T-helper 17 cell (primary cell): Measurements from ENCODE around the gene CA12. TPM values are rescaled to one million over a fixed set of nuclear protein-coding genes. Genes with fewer than 3 reads are reported as not detected.
A peak's percentile ranks its signal among the peaks of the same experiment; 100 is the strongest.

ENCODE experiments used
- ATAC-seq: fragments of 150-1000 bp; cut with Tn5 transposase; 2 replicates; pipeline ENCODE4 v1.10.0; 2021; ENCODE audit warnings: mild to moderate bottlenecking, moderate library complexity
- DNase-seq, 3 donors: peaks; one replicate each; pipeline versions ENCODE4 v3.0.0 to v3.0.0-alpha.2; 2020 to 2021
- H3K9me3 ChIP-seq: one replicate; pipeline ENCODE4 v1.7.0; 2013; ENCODE audit warnings: low read length, mild to moderate bottlenecking; ENCODE audit not compliant: control insufficient read depth, poor library complexity, severe bottlenecking
- H3K27ac Mint-ChIP-seq: one replicate; pipeline ENCODE4 v1.8.0; 2022; ENCODE audit warnings: mild to moderate bottlenecking, moderate library complexity, mixed read lengths
- H3K27me3 Mint-ChIP-seq: one replicate; pipeline ENCODE4 v1.8.0; 2022; ENCODE audit warnings: mixed read lengths
- H3K36me3 Mint-ChIP-seq: one replicate; pipeline ENCODE4 v1.8.0; 2022; ENCODE audit warnings: low read depth, mixed read lengths
- H3K4me1 Mint-ChIP-seq: one replicate; pipeline ENCODE4 v1.8.0; 2022; ENCODE audit warnings: mild to moderate bottlenecking, mixed read lengths
- H3K4me3 Mint-ChIP-seq: one replicate; pipeline ENCODE4 v1.8.0; 2022; ENCODE audit warnings: mild to moderate bottlenecking, moderate library complexity, mixed read lengths
- total RNA-seq, 4 donors: library from RNA in 2 of 4; stranded (reverse) in 2 of 4; gene quantifications; one replicate each; pipeline ENCODE4 v1.2.3 and lab custom pipeline; 2022 to 2026

CA12 gene
- total RNA-seq, 2 donors from 2014 or later: not detected

- Mint-ChIP-seq H3K4me3 (no peak overlapping the region), H3K27me3 (peaks cover 69% of the 10 kb centered on the region), H3K27ac (no peak overlapping the region), H3K36me3 (peaks cover 10% of the 10 kb centered on the region), H3K4me1 (peaks cover 2% of the 10 kb centered on the region)
- DNase-seq: no peak
- ATAC-seq: no peak
- no peaks in the 10 kb centered on the region for H3K9me3 ChIP-seq
Observed at GRCh38 chr15:63395730-63396151, 14.1 kb upstream of the CA12 start.

DNA sequence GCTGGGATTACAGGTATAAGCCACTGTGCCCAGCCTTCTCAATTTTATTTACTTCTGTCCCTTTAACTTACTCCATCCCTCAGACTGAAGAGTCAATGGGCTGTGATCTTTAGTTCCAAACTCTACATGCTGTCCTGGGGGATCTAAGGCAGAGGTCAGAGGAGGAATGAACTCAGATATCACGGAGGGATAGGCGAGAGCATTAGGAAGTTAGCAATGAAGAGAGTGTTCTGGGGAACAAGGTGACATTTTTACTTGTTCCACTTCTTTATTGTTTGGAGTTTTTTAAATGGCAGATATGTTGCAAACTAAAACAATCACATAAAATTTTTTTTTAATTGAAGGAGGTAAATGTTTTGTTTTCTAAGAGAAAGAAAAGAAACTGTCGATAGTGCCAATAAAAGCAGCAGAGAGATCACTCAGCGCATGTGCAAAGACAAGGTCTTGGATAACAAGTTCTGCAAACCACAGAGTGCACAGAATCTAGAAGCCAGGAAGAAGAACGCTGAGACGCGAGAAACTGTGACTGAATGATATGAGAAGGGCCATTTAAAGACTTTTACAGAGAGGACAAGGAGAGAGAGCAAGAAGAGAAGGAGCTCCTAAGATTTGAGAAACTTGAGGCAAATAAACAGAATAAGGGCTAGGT is 10.8 kb upstream of the CA12 start:
- H3K4me3 Mint-ChIP-seq: peak overlapping the region; percentile 59
- peaks cover 80% of the 10 kb centered on the region for H3K27me3 Mint-ChIP-seq
- H3K27ac Mint-ChIP-seq: peak overlapping the region; percentile 30
- H3K9me3 ChIP-seq: no peaks in the 10 kb centered on the region
- H3K4me1 Mint-ChIP-seq: peaks cover 2% of the 10 kb centered on the region
- peaks cover 8% of the 10 kb centered on the region for H3K36me3 Mint-ChIP-seq
- DNase-seq (no peak), ATAC-seq (no peak)

GRCh38 chr15:63391669-63392360 is 10.2 kb upstream of the CA12 start:
- no peaks in the 10 kb centered on the region for H3K9me3 ChIP-seq
- ATAC-seq (no peak), DNase-seq (no peak)
- Mint-ChIP-seq H3K4me3 (no peak overlapping the region), H3K36me3 (peaks cover 9% of the 10 kb centered on the region), H3K4me1 (peaks cover 2% of the 10 kb centered on the region), H3K27me3 (peaks cover 78% of the 10 kb centered on the region), H3K27ac (no peak overlapping the region)

- H3K27ac Mint-ChIP-seq: no peak overlapping the region
- no peak for ATAC-seq
- no peaks in the 10 kb centered on the region for H3K9me3 ChIP-seq
- no peak overlapping the region for H3K4me3 Mint-ChIP-seq
- H3K27me3 Mint-ChIP-seq: peaks cover 72% of the 10 kb centered on the region
- H3K36me3 Mint-ChIP-seq: peaks cover 9% of the 10 kb centered on the region
- no peak for DNase-seq
- peaks cover 2% of the 10 kb centered on the region for H3K4me1 Mint-ChIP-seq
Observed at GRCh38 chr15:63390689-63391088, 9.0 kb upstream of the CA12 start.

DNA sequence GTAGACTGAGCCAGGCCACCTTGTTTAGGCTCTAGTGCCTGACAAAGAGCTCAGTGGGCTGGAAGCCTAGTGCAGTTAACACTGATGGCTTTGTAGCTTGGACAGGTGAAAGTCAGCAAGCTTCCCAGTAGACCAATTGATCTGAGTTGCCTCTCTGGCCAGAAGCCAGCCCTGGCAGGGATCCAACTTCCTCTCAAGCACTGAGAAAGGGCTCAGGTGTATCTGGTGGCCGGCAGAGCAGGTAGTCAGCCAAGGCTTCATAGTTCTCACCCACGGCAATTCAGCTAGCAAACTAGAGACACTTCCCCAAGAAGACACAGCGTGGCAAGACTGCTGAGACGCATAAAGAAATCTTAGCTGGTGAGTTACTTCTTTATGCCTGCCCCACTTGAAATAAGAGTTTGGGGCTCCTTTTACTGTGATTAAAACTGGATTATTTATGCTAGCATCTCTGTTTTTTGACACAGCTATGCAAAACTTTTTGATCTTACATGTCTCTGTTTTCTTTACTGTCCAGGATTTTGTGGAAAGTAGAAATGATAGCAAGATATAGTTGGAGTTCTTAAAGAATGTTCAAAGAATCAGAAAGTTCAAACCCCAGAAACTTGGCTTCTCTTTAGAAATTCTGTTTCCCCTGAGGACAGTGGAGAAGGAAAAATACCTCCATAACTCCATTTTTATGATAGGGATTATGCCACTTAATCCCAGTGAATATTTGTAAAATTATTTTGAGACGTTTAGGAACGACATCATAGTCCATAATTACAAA is 8.4 kb upstream of the CA12 start:
- Mint-ChIP-seq H3K4me1 (peaks cover 2% of the 10 kb centered on the region), H3K36me3 (peaks cover 3% of the 10 kb centered on the region), H3K27me3 (peaks cover 70% of the 10 kb centered on the region), H3K27ac (no peak overlapping the region), H3K4me3 (no peak overlapping the region)
- no peak for ATAC-seq
- DNase-seq: no peak
- H3K9me3 ChIP-seq: no peaks in the 10 kb centered on the region

DNA sequence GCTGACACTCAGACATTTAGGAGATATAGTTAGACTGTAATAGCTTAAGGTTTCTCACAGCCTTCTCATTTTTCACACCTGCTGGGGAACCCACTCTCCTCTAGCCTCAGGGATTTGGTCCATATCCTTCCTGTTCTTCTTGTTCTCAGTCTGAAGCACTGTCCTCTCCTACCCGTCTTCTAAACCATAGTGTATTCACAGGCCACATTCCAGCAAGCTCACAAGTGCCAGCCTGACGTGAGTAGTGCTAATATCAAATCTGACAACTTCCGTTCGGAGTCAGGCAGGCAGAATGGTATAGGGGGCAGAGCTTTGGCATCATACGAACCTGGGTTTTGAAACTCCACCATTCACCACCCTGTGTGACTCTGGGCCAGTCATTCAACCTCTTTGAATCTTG is 6.9 kb upstream of the CA12 start:
- H3K36me3 Mint-ChIP-seq: peaks cover 5% of the 10 kb centered on the region
- no peak overlapping the region for H3K27ac Mint-ChIP-seq
- DNase-seq (no peak), ATAC-seq (no peak)
- peaks cover 72% of the 10 kb centered on the region for H3K27me3 Mint-ChIP-seq
- no peaks in the 10 kb centered on the region for H3K9me3 ChIP-seq
- H3K4me3 Mint-ChIP-seq: no peak overlapping the region
- peaks cover 2% of the 10 kb centered on the region for H3K4me1 Mint-ChIP-seq

DNA sequence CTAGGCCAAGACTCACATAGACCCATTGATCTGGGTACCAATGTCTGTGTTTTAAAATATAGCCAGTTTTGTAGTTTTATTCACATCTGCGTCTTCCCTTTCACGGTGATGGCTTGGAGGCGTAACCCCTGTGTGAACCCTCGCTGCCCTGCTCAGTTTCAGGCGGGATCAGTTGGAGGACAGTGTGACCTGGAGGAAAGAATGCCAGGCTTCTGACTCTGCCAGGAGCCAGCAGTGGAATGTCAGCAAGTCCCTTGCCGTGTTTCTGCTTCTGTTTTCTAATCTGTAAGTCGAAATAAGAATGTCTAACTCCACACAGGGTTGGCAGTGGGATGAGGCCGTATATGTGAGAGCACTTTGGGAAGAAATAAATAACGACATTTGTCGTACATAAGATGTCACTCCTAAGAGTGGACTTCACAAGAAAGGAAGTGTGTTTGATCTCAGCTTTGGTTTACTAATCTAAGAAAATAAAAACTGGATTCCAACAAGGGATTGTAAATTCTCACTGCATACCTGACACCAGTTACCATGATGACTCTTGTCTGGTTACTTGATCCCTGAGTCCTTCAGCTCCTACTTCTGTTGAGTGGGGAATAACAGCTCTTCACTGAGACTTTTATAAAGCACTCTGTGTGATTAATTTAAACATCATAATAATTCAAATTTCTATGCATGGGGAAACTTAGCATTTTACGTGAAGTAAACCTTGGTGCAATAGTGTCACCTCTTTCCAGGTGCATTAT is 6.3 kb upstream of the CA12 start:
- no peaks in the 10 kb centered on the region for H3K9me3 ChIP-seq
- no peak for DNase-seq
- peaks cover 5% of the 10 kb centered on the region for H3K36me3 Mint-ChIP-seq
- H3K27me3 Mint-ChIP-seq: peaks cover 76% of the 10 kb centered on the region
- no peak overlapping the region for H3K4me3 Mint-ChIP-seq
- H3K4me1 Mint-ChIP-seq: peaks cover 2% of the 10 kb centered on the region
- H3K27ac Mint-ChIP-seq: no peak overlapping the region
- ATAC-seq: no peak

- ATAC-seq (no peak), DNase-seq (no peak)
- H3K27ac Mint-ChIP-seq: no peak overlapping the region
- H3K4me1 Mint-ChIP-seq: peaks cover 5% of the 10 kb centered on the region
- no peaks in the 10 kb centered on the region for H3K9me3 ChIP-seq
- peaks cover 79% of the 10 kb centered on the region for H3K27me3 Mint-ChIP-seq
- peaks cover 5% of the 10 kb centered on the region for H3K36me3 Mint-ChIP-seq
- H3K4me3 Mint-ChIP-seq: no peak overlapping the region
Observed at GRCh38 chr15:63385911-63386531, 4.4 kb upstream of the CA12 start.

DNA sequence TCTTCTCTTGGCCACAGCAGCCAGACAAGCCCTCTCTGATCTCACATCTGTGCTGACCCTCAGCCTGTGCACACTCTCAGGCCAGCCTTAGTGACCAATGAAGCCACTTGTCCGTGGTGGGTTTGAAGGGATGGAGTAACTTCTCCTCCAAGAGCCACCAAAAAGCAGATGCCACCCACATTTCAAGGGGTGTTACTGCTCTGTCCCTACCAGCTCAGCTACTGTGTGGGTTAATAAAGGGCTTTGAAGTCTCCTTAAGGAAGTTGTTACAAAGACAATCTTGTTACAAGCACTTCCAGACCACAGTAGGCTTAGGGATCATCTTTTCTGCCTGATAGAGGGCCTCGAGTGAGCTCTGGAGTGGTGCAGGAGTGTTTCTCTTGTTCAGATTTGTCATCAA is 3.3 kb upstream of the CA12 start:
- H3K9me3 ChIP-seq: no peaks in the 10 kb centered on the region
- Mint-ChIP-seq H3K4me3 (no peak overlapping the region), H3K36me3 (peaks cover 5% of the 10 kb centered on the region), H3K27ac (no peak overlapping the region), H3K27me3 (peaks cover 81% of the 10 kb centered on the region), H3K4me1 (peaks cover 11% of the 10 kb centered on the region)
- ATAC-seq: no peak
- DNase-seq: no peak

DNA sequence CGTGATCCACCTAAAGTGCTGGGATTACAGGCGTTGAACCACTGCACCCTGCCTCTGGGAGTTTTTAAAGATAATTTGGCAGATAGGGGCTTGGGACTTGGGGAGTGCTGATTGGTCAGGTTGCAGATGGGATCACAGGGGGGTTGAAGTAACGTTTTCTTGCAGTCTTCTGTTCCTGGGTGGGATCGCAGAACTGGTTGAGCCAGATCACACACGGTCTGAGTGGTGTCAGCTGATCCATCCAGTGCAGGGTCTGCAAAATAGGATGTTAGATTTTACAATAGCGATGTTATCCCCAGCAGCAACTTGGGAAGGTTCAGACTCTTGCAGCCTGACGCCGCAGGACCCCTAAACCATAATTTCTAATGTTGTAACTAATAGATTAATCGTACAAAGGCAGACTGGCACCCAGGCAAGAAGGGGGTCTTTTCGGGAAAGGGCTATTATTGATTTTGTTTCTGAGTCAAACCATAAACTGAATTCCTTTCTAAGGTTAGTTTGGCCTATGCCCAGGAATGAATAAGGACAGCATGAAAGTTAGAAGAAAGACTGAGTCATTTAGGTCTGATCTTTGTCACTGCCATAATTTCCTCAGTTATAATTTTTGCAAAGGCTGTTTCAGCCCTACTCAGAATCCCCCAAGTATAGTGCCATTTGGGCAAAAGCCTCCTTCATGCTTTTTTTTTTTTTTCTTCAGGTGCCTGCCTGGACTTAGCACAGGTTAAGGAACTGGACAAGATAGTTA is 1.5 kb upstream of the CA12 start:
- Mint-ChIP-seq H3K36me3 (peaks cover 6% of the 10 kb centered on the region), H3K27me3 (peaks cover 79% of the 10 kb centered on the region), H3K4me1 (peaks cover 11% of the 10 kb centered on the region), H3K27ac (no peak overlapping the region), H3K4me3 (peak overlapping the region; percentile 36)
- ATAC-seq: no peak
- H3K9me3 ChIP-seq: no peaks in the 10 kb centered on the region
- no peak for DNase-seq

DNA sequence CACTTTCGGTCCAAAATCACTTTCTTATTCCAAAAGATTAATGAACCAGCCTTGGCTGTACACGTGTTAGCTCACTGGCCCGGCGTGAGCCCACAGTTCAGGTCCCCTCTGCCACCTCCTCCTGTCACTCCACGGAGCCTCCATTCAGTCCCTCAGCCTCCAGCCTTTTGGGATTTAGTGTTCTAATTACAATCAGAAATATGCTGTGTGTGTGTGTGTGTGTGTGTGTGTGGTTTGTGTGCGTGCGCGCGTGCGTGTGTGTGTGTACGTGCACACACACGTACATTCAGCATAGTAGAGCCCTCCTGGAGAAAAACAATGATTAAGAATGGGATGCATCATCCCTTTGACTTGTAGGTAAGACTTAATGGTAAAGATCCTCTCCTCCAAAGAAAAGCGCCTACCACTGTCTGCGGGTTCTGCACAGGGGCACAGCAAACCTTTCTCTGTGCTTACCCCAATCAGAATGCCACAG is 801 bp downstream of the CA12 start:
- ATAC-seq (no peak), DNase-seq (no peak)
- H3K36me3 Mint-ChIP-seq: peaks cover 5% of the 10 kb centered on the region
- H3K9me3 ChIP-seq: no peaks in the 10 kb centered on the region
- no peak overlapping the region for H3K27ac Mint-ChIP-seq
- H3K27me3 Mint-ChIP-seq: peaks cover 88% of the 10 kb centered on the region
- peaks cover 16% of the 10 kb centered on the region for H3K4me1 Mint-ChIP-seq
- no peak overlapping the region for H3K4me3 Mint-ChIP-seq

GRCh38 chr15:63380151-63380807 is 1.4 kb downstream of the CA12 start:
- H3K27ac Mint-ChIP-seq: no peak overlapping the region
- no peak overlapping the region for H3K4me3 Mint-ChIP-seq
- peaks cover 88% of the 10 kb centered on the region for H3K27me3 Mint-ChIP-seq
- no peak for ATAC-seq
- peaks cover 18% of the 10 kb centered on the region for H3K4me1 Mint-ChIP-seq
- no peaks in the 10 kb centered on the region for H3K9me3 ChIP-seq
- peaks cover 5% of the 10 kb centered on the region for H3K36me3 Mint-ChIP-seq
- DNase-seq: no peak
